ENCODE results near the gene FOS.
A peak's percentile ranks its signal among the peaks of the same experiment; 100 is the strongest.
"Not testable (repeated sequence)": the region's sequence is repeated elsewhere in the genome, so short reads cannot be mapped to it uniquely, and the experiment has no call there.

The FOS gene

GRCh38 chr14:75289840-75290388, 11.3 kb downstream of the FOS start:
- no peak for DNase-seq
- intact Hi-C loops (cut with DNase I) = loop anchor here (10.0 kb wide), 1 partner anchor 55 kb away; no protein-coding TSS in a partner anchor

DNA sequence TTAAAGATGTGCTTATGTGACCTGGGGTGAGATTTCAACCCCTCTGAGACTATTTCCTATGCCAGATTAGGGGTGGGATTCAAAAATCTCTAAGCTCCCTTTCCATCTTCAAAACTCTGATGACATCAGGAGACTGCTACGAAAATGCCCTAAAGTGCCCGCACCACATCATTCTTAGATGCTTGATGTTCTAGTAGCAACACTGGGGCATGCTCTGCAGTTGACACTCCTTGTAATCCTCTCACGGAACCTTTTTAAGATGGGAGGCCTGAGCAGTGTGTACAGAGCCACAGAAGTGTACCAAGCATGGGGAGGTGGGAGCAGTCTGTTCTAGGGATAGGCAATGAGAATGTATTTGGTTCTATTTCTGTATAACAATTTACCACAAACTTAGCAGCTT, 12.2 kb downstream of the FOS start:
- DNase-seq = no peak
- intact Hi-C loops (cut with DNase I) = loop anchor here (10.0 kb wide), 1 partner anchor 56 kb away; no protein-coding TSS in a partner anchor

- intact Hi-C loops (cut with DNase I) = loop anchor here (10.0 kb wide), 1 partner anchor 57 kb away; no protein-coding TSS in a partner anchor
- DNase-seq = no peak
These were observed 12.7 kb downstream of the FOS start for GRCh38 chr14:75291331-75291730.

- DNase-seq = peak in 1 of 10 donors; percentile 63
These were observed 13.5 kb downstream of the FOS start for GRCh38 chr14:75292101-75292563.

DNA sequence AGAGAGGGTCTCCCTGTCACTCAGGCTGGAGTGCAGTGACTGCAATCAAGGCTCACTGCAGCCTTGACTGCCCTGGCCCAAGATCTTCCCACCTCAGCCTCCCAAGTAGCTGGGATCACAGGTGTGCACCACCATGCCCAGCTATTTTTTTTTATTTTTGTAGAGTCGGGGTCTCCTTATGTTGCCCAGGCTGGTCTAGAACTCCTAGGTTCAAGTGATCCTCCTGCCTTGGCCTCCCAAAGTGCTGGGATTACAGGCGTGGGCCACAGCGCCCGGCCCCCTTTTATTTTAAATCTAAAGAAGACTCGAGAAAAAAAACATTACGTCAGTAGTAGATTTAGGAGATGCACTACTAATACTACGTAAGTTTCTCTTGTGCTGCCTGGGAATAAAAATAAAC, 14.3 kb downstream of the FOS start:
- peak in 1 of 10 donors; percentile 8 for DNase-seq
- intact Hi-C loops (cut with DNase I) = loop anchor here (10.0 kb wide), 1 partner anchor 58 kb away; no protein-coding TSS in a partner anchor

More at GRCh38 chr14:75292101-75292563, 13.5 kb downstream of the FOS start:
- intact Hi-C loops (cut with DNase I) = loop anchor here (10.0 kb wide), 1 partner anchor 57 kb away; no protein-coding TSS in a partner anchor

GRCh38 chr14:75293920-75294648, 15.5 kb downstream of the FOS start:
- intact Hi-C loops (cut with DNase I) = loop anchor here (1.0 to 10.0 kb wide), 3 partner anchors 15 to 59 kb away; partner anchors contain the start of gene FOS
- peak; percentile 87 to 99 (median 93) for DNase-seq

- no peak for DNase-seq
- intact Hi-C loops (cut with DNase I) = loop anchor here (1.0 to 10.0 kb wide), 4 partner anchors 16 to 117 kb away; partner anchors contain the start of genes FOS and TMED10
These were observed 16.0 kb downstream of the FOS start for GRCh38 chr14:75294649-75295033.

- DNase-seq = peak in 7 of 10 donors; percentile 47 to 92 (median 61)
- intact Hi-C loops (cut with DNase I) = loop anchor here (2.0 to 10.0 kb wide), 3 partner anchors 16 to 118 kb away; partner anchors contain the start of genes FOS and TMED10
These were observed 16.4 kb downstream of the FOS start for GRCh38 chr14:75295061-75295461.

- intact Hi-C loops (cut with DNase I) = loop anchor here (1.0 to 10.0 kb wide), 4 partner anchors 17 to 163 kb away; partner anchors contain the start of genes FOS and TMED10
- peak; percentile 73 to 97 (median 84) for DNase-seq
These were observed 17.1 kb downstream of the FOS start for GRCh38 chr14:75295491-75296345.

- peak in 1 of 10 donors; percentile 27 for DNase-seq
- intact Hi-C loops (cut with DNase I) = loop anchor here (5.0 to 10.0 kb wide), 2 partner anchors 63 to 120 kb away; partner anchors contain the start of gene TMED10
These were observed 18.9 kb downstream of the FOS start for GRCh38 chr14:75297411-75298040.

GRCh38 chr14:75298187-75298965, 19.7 kb downstream of the FOS start:
- intact Hi-C loops (cut with DNase I) = loop anchor here (5.0 to 10.0 kb wide), 2 partner anchors 64 to 121 kb away; partner anchors contain the start of gene TMED10
- peak in 1 of 10 donors; percentile 74 for DNase-seq

- peak in 1 of 10 donors; percentile 79 for DNase-seq
- intact Hi-C loops (cut with DNase I) = loop anchor here (5.0 to 10.0 kb wide), 2 partner anchors 64 to 122 kb away; partner anchors contain the start of gene TMED10
These were observed 20.4 kb downstream of the FOS start for GRCh38 chr14:75299059-75299458.

- no peak for DNase-seq
- intact Hi-C loops (cut with DNase I) = loop anchor here (5.0 to 10.0 kb wide), 2 partner anchors 65 to 122 kb away; partner anchors contain the start of gene TMED10
These were observed 20.9 kb downstream of the FOS start for GRCh38 chr14:75299576-75299975.

GRCh38 chr14:75301666-75302325, 23.2 kb downstream of the FOS start:
- intact Hi-C loops (cut with DNase I) = no loop called here
- DNase-seq = no peak

DNA sequence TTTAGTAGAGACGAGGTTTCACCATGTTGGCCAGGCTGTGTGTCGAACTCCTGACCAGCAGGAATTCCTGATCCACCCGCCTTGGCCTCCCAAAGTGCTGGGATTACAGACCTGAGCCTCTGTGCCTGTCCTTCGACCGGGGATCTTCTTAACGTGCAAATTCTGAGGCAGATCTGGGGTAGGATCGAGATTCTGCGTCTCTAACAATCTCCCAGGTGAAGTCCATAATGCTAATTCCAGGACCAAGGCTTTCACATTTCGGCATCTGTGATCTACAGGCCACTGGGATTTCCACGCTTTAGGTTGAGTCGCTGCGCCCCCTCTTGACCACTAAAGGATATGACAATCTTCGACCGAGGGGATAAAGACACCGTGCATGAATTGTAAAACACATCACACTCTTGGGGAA, 24.8 kb downstream of the FOS start:
- DNase-seq = peak in 8 of 10 donors; percentile 50 to 94 (median 68)
- intact Hi-C loops (cut with DNase I) = no loop called here

GRCh38 chr14:75306410-75306809, 27.8 kb downstream of the FOS start:
- DNase-seq = not testable (repeated sequence)
- intact Hi-C loops (cut with DNase I) = loop anchor here (5.0 kb wide), 1 partner anchor 256 kb away; no protein-coding TSS in a partner anchor

DNA sequence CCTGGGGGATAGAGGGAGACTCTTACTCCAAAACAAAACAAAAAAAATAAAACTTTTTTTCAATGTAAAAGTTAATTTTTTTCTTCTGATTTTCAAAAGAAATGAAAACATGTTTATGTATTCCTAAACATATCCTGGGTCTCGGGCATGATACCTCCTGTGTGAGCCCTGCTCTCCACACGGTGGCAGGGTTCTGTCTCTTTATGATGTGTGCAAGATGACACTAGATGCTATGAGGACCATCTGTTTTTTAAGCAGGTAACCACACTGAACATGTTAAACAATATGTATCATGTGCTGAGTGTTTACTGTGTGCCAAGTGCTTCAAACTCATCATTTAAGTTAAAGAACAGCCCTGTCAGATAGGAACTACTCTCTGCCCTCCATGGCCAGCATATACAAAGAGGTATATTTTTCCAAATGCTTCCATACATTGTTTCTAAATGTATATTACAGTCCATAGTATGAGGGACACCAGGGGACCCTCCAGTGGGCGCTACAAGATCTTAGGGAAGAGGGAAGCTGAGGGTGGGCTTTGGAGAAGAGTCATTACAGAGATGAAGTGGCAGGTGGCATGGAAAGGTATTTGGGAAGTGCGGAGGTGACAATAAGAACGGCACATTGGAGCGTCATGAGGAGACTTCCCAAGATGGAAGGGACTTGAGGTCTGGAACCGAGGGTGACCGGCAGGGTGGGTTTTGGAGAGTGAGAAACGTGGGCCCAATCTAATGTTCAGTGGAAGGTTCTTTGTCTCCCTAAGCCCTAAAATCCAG, 28.5 kb downstream of the FOS start:
- intact Hi-C loops (cut with DNase I) = loop anchor here (1.0 to 5.0 kb wide), 2 partner anchors 182 to 255 kb away; no protein-coding TSS in a partner anchor
- DNase-seq = peak in 5 of 10 donors; percentile 45 to 85 (median 53)

Data from posterior cingulate gyrus (tissue), 11 donors.